OCI-M1 (cell line): ENCODE results near the gene PLCB2.

Experiments used
- DNase-seq: peaks from one replicate; lab custom pipeline; 2025; lab: John Stamatoyannopoulos, UW

PLCB2 gene

DNA sequence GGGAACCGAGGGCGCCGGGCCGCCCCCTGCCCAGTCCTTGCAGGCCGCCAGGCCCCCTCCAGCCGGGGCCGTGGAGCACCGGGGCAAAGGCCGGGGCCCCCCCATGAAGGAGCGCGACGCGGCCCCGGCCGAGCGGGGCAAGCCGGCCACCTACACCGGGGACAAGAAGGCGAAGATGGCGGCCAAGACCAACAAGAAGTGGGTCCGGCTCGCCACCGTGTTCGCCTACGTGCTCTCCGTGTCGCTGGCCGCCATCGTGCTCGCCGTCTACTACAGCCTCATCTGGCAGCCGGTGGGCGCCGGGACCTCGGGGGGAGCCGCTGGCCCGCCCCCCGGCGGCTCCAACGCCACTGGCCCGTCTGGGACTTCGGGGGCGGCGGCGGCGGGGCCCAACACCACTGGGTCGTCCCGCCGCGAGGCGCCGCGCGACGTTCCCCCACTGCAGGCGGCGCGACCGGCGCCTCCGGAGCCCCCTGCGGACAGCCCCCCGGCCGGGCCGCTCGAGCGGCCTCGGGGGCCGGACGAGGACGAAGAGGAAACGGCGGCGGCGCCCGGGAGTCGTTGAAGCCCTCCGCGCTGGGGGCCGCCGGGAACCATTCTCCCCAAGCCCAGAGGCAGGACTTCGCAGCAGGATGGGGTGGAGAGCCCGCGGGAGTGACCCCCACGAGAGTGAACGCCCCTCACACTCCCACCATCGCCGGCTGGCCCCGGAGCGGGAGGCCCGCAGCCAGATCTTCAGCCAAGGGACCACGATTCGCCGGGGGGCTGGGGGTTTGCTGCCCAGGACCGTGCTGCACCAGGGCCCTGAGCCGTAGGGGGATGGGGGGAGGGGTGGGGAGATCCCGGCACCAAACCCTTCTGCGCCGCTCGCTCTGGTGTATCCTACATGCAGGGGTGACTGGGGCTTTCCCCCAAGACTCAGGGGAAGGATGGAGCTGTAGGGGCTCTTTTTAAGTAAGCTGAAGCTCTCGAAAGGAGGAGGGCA, 16.5 kb upstream of the PLCB2 start:
- DNase-seq: peak; percentile 21

DNA sequence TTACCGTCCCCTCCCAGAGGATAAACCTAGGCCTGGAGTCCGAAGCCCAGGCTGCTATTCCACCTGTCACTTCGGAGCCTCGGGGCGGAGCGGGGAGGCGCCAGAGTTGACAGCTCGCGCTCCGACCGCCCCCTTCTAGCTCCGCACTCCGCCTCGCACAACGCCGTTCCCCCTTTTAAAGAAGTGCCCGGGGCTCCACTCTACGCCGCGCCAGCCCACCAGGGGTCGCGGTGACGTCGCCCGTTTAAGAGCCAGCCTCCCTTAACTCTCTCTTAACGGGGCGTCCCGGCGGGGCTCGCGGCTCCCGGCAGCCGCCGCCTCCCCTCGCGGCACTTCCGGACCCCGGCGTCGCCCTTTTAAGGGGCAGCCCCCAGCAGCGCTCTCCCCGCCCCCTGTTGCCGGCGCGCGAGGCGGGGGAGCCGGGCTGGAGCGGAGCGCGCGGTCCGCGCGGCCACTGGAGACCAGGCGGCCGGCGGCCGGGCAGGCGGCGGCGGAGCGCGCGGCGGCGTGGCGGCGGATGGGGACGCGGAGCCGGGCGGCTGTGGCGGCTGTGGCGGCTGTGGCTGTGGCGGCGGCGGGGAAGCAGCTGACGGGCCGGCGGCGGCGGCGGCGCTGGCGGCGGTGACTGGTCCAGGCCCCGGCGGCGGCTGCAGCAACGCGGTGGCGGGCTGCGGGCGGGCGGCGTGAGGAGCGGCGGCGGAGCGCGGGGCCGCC, 15.7 kb upstream of the PLCB2 start, which contains the start of gene INAFM2:
Gene INAFM2, plus strand, starts transcription at position 454 of the 714 bp plus-strand sequence. CDS start 364 bp downstream, outside the sequence.
- peak; percentile 95 for DNase-seq

DNA sequence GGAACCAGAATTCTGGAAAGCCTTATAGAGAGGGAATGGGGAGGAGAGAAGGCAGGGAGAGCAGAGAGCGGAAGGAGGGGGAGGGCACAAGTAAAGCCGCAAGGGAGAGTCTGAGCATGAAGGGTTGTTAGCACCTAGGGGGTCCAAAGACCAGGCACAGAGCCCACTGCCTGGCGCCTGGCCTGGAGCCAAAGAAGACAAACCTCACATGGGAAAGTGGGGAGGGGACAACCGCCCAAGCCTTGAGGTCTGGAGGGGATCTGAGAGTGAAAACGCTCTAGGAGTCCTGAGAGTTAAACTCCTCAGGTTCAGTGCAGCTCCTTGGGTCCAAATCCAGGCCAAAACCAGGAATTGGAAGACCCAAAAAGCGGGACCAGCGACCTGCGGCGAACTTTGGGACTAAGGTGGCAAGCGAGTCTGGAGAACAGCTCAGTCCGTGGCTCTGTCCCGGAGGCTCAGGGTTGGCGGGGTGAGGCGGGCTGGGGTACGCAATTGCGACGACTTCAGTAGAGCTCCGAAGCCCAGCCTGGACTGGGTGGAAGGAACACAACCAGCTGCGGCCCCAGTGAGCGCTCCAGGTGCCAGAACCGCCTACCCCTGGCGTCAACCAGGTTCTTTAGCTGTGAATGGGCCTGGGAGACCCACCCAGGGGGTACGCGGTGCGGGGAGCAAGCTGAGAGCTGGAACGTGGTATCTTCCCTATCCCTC, 14.9 kb upstream of the PLCB2 start:
- DNase-seq: no peak

DNA sequence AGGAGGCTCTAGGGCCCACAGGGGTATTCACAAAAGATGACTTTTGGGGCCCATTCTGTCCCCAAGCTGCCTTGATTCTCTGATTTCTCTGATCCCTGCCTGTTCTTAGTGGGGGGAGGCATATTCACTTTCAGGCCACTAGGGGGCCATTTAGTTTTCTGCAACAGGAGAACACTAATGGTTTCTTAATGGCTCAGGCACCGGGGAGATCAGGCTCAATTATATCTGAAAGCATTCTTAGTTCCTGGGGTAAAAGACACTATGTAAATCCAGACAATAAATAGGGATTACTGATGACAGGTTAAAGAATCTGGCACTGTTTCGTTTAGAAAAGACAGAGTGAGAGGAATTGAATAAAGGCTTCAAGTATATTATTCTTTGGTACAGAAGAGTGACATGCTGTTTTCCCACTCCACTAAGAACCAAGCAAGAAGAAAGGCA, 13.2 kb upstream of the PLCB2 start:
- peak; percentile 80 for DNase-seq

DNA sequence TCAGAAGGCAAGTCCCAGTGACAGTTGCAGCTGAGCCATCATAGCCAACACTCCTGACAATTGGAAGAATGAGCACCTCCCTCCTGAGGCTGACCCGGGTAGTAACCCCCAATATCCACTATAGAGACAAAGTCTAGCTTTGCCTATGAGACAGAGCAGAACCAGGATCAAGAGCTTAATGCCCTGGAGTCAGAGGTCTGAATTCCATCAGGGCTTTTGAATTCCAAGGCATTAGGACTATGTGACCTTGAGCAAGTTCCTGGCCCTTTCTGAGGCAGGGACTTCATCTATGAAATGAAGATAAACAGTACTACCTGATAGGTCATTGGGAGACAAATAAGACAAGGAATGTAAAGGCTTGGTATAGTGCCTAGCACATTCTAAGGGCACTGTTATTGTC, 12.7 kb upstream of the PLCB2 start:
- no peak for DNase-seq

DNA sequence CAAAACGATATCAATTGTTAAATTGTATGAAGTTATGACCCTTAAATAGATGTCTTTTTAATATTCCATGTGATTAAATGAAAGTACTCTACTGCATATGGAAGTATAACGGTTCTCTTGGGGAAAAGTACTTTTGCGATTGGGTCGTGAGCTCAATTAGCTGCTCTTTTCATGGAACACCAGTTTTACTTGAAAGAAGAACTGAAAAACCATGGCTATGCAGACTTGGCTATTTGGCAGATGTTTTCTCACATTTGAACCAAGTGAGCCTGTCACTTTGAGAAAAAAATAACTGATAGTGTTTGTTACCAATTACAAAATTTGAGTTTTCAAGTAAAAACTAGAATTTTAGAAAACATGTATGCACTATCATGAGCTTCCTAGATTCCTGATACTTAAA, 9.8 kb upstream of the PLCB2 start:
- no peak for DNase-seq

DNA sequence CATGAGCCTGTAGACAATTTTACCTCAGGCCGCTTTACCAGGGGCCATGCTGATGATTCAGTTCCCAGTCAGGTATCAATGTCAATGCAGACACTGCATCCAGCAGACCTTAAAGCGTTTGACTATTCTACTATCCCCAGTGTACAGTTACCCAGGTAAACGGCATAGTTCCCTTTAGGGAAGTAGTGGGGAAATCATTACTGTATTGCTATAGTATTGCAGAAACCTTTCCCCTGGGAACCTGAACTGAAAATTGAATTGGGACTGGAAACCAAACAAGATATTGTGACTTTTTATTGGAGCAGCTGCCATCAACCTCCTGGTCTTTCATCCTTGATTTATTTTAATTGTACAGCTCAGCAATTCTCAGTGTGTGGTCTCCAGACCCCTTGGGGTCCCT, 9.2 kb upstream of the PLCB2 start:
- no peak for DNase-seq

DNA sequence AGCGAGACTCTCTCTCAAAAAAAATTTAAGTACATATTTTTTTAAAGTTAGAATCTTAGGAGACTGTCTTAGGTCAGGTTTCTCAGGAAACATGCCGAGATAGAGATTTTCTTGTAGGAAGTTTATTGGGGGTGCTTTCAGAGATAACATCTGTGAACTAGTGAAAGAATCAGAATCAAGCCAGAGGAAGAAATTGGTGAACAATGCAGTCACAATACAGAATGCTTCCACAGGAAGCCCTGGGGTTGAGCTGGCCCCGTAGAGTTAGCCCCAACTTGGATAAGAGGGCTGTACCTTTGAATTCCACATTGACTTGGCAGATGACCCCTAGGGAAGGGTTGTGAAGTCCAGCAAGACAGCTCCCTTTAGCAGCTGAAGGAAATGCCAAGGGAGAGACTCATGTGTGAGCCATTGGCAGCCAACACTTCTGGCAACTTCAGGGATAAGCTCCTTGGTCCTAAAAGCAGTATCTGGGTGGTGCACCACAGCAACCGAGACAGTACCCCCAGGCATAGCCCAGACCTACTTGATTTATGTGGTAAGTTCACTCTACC, 7.1 kb upstream of the PLCB2 start:
- no peak for DNase-seq

DNA sequence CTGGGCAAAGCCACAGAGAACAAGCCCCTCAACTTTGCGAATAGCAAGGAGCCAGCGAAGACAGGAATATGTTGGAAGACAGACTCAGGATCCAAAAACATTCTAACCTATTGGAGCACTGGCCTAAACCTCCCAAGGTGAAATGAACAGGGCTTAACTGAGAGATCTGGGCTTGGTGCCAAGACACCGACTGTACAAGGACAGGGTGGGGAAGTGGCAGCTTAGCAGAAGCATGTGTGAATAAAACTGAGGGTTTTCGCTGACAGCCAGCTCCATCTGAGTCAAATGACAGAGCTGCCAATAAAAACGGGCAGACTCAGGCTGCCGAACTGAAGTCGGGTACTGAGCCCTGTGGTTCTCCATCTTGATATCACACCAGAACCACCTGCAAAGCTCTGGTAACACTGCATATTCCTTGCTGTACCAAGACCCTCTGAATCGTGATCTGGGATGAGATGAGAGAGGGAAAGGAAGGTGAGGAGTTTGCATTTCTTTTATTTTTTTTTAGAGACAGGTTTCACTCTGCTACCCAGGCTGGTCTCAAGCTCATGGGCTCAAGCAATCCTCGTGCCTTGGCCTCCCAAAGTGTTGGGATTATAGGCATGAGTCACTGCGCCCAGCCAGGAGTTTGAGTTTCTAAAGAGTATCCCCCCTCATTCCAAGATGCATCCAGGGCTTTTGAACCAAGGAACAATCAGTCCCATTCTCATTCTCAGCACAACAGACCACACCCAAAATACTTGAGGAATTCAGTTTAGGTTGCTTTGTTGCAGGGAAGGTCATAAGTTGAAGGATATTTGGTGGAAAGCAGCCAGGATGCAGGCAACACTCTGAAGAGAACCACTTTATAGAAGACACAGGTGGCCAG, 6.0 kb upstream of the PLCB2 start:
- peak; percentile 34 for DNase-seq

DNA sequence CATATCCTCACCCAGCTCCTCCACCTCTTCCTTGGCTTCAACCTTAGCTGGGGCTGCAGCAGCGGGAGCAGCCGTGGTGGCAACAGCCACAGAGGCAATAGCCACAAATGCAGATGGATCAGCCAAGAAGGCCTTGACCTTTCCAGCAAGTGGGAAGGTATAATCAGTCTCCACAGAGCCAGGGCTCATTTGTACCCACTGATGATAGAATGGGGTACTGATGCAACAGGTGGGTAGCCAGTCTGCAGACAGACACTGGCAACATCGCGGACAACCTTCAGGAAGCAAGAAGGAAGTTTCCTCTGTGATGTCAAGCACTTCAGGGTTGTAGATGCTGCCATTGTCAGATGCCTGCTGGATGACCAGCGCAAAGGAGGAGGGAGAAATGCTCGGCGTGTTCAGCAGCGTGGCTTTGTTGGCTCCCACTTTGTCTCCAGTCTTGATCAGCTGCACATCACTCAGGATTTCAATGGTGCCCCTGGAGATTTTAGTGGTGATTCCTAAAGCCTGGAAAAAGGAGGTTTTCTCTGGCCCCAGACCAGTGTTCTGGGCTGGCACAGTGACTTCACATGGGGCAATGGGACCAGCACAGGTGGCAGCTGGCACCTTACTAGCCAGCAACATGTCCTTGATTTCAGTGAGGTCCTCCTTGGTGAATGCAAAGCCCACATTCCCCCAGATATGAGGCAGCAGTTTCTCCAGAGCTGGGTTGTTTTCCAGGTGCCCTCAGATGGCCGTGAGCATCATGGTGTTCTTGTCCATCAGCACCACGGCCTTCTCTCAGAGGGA, 4.8 kb upstream of the PLCB2 start:
- no peak for DNase-seq

DNA sequence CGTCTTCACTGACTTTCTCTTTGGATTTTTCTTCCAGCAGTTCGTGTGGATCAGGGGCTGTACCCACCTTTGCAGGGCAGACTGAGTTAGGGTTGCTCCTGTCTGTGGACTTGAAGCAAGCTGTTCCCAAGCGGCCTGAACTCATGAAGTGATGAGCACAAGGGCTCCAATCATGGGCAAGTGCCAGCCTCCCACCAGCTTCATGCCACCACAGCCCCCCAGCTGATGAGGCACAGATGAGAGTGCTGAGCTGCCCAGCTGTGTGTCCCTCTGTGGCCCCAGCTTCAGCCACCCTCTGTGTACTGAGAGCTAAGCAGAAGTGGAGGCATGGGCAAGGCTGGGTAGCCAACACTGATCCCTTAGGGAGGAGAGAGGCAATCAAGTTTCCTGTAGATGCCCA, 3.3 kb upstream of the PLCB2 start:
- no peak for DNase-seq

DNA sequence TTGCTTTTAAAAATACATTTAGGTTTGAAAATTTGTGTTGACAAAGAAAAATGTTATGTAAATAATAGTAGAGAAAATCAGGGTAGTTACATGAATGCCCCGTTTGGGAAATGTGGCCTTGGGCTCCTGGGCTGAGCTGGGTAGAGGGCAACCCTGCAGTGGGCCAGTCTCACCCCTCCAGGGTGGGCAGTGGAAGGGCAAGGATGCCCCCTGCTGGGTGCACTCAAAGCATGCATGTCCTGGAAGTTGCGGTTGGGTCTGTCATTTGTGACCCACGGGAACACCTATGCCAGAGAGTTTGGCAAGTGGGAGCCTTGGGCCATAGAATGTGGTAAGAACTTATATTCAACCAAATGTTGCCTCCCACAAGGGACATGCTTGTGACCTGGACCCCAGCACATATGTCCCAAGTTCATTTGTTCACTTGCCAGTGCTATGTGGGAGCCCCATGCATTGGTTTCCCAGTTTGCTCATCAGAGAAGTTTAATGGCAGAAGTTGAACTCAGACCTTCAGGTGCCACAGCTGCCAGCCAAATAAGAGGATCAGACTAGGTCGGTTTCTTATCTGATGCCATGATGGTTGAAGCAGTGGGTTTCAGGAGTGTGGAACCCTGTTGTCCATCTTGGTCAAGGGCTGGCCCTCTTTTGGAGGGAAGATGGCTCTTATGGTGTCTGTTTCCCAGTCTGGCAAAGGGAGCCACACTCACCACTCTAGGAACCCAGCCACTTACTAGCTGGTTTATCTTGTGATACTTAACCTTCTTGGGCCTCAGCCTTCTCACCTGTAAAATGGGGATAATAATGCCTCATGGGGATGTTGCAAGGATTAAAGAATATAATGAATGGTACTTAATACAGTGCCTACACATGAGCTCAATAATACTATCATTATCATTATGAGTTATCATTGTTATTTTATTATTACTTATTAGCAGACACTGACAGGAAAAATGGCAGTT, 2.5 kb upstream of the PLCB2 start:
- peak; percentile 82 for DNase-seq

DNA sequence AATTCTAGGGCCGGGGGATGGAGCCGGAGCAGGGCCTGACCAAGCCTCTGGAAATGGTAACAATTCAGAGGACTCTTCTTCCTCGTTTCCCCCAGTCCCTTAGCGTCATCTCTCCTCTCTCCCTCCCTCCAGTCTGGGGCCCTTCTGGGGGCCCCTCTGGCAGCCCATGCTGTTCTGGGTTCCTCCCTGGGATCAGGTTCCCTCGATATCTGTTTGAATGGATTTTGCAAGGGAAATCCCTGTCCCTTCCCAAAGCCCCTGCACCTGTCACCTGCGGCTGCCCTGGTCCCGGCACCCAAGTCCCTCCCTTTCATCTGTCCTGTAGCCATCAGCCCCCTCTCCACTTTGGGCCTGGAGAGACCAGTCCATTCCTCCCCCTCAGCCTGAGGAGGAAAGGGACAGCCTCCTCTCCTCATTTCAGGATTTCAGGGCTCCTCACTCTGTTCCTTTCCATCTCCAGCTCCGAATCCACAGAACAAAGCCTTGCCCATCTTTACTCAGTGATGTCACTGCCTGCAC, 1.7 kb upstream of the PLCB2 start:
- DNase-seq: no peak

DNA sequence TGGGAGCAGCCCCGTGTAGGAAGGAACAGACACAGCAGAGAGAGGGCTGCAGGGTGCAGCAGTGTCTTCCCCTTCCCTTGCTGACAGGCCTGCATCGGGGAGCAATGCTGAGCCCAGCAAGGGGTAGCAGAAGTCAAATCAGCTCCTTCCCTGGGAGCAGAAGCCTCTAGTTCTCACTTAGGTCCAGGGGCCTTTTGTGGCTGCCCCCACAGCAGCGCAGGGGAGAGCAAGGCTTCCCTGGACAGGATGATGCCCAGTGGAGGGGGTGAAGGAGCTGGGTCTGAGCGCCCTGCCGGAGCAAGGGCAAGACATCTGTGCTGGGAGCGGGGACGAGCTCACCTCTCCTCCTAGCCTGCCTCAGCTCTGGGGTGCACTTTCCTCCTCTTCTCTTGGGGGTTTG, 827 bp downstream of the PLCB2 start:
- DNase-seq: peak; percentile 32

DNA sequence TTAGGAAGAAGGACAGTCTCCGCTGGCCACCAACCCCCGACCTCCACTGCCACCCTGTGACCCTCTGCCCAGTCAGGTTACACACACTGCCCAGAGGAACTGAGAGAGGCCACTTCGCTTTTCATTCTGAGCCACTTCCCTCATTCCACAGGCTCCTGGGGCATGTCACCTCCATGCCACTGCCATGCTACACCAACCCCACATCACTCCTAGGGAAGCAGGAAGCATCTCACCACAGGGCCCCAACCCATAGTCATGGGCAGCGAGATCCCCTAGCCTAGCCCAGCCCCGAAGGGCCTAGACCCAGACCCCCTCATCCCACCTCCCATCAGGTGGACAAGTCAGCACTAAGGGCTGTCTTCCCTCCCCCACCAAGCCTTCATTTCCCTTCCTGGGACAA, 1.4 kb downstream of the PLCB2 start:
- no peak for DNase-seq

DNA sequence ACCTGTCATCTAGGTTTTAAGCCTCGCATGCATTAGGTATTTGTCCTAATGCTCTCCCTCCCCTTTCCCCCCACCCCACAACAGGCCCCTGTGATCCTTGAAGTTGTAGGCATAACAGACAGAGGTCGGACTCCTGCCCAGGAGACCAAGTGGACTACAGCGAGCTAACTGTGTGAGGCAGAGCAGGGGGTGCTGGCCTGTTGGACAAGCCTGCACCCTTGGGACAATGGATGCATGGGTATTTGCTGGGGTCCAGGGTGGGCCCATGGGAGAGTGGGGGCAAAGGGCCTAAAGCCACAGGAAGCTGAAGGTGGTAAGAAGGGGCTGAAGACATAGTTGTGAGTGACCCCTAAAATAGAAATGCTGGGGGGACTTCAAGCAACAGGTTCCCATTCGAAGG, 2.5 kb downstream of the PLCB2 start:
- no peak for DNase-seq

DNA sequence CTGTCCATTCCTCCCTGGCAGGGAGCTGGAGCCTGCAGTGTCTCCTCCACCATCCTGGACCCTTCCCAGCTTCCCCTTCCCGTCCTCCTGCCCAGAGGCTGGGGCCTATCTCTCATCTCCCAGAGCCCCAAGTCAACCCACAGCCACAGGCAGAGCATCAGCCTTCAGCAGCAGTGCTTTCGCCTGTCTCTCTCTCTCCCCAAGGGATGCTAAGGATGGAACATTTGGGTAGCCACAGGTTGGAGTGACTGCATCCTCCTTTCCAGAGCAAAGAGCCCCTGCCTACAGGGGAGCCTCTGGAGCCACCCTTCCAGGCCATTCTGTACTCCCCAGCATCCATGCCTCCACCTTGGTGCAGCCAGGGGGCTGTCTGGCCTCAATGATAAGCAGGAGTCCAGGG, 4.2 kb downstream of the PLCB2 start:
- no peak for DNase-seq

DNA sequence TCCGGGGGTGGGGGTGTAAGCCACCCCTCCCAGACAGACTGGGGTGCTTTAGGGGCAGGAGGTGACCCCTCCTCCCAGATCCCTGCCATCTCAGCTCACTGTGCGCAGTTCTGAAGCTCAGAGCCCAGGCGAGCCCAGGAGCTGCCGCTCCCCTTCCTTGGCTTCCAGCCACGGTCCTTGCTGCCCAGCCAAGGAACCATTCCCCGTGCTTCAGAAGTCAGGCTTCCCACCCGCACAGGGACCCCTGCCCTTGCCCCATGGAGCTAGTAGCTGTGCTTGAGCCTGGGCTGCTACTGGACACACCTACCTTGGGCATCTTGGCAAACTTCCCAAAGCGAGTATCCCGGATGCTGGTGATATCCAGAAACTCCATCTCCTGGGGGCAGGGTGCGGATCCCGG, 4.8 kb downstream of the PLCB2 start:
- DNase-seq: no peak
